Upper lobe of left lung (tissue), 6 donors: Measurements from ENCODE around the gene AMFR. TPM values are rescaled to one million over a fixed set of nuclear protein-coding genes. Genes with fewer than 3 reads are reported as not detected.

ENCODE experiments used
- ATAC-seq, 2 donors: fragments of 200-7000 bp; cut with Tn5 transposase; one replicate each; pipeline ENCODE4 v1.9.1; 2022; ENCODE audit warnings: mild to moderate bottlenecking in 2 of 2, moderate library complexity in 2 of 2; ENCODE audit not compliant: low FRiP score in 2 of 2
- DNase-seq, 2 donors: peaks; one replicate each; pipeline ENCODE4 v3.0.0-alpha.2; 2019 to 2020
- H3K27ac ChIP-seq, 4 donors: fragments of 200-600 bp; sonication (generic); one replicate each; pipeline ENCODE4 v1.5.1; 2016 to 2019
- H3K27me3 ChIP-seq, 4 donors: fragments of 200-600 bp; sonication (generic); one replicate each; pipeline ENCODE4 v1.5.1; 2017 to 2019
- H3K36me3 ChIP-seq, 4 donors: fragments of 200-600 bp; sonication (generic); one replicate each; pipeline ENCODE4 v1.5.1; 2016 to 2019
- H3K4me1 ChIP-seq, 4 donors: fragments of 200-600 bp; sonication (generic); one replicate each; pipeline ENCODE4 v1.5.1; 2018 to 2019
- H3K4me3 ChIP-seq, 4 donors: fragments of 200-600 bp; sonication (generic); one replicate each; pipeline ENCODE4 v1.5.1; 2017 to 2019; ENCODE audit warnings: mild to moderate bottlenecking in 2 of 4, moderate library complexity in 1 of 4
- H3K9me3 ChIP-seq, 4 donors: fragments of 200-600 bp; sonication (generic); one replicate each; pipeline ENCODE4 v1.5.1; 2018 to 2019
- CTCF ChIP-seq, 6 experiments: fragments of 450-650 bp in 4 of 6; fragments of 200-600 bp in 2 of 6; sonication (generic) in 2 of 6; IDR thresholded peaks; one replicate each; pipeline ENCODE4 v1.5.1; 2016 to 2019; ENCODE audit warnings: antibody characterized with exemption in 6 of 6
- EP300 ChIP-seq, 4 donors: sonication (generic); formaldehyde crosslinking; IDR thresholded peaks; one replicate each; pipeline ENCODE4 v1.5.1; 2017; ENCODE audit warnings: antibody characterized with exemption in 4 of 4, control low read depth in 2 of 4
- POLR2A ChIP-seq, 4 donors: fragments of 450-650 bp; IDR thresholded peaks; one replicate each; pipeline ENCODE4 v1.5.1; 2016 to 2017; ENCODE audit warnings: antibody characterized with exemption in 4 of 4, mild to moderate bottlenecking in 2 of 4
- POLR2AphosphoS5 ChIP-seq, 2 donors: sonication (generic); formaldehyde crosslinking; IDR thresholded peaks; one replicate each; pipeline ENCODE4 v1.5.1; 2017; ENCODE audit warnings: antibody characterized with exemption in 2 of 2
- WGBS, 2 donors: methylation state at CpG; one replicate each; pipeline ENCODE4 v1.1.5; 2017 to 2018; 5-methylcytosine and 5-hydroxymethylcytosine counted together
- total RNA-seq, 6 donors: library from RNA; depleted of rRNA in 4 of 6; stranded (reverse); fragments of >200 nt in 4 of 6; gene quantifications; one replicate each; pipeline versions ENCODE4 v1.1.0 to v1.2.1, GENCODE V29; 2016 to 2021
- donor health status: DM: no; HTN: no; CAD: no; lungs with moderate emphysema.
- donor health status: DM: no; HTN: yes; CAD: no; lungs with severe emphysema.

Gene AMFR
- total RNA-seq, 6 donors from 2014 or later = 67.1 to 344 (median 98.0) TPM

- Histone ChIP-seq H3K4me1 (peaks cover 5 to 9% (median 6%) of the 10 kb centered on the region in 4 donors), H3K36me3 (no peaks in the 10 kb centered on the region), H3K27ac (no peak overlapping the region), H3K27me3 (no peaks in the 10 kb centered on the region), H3K9me3 (no peaks in the 10 kb centered on the region), H3K4me3 (peak overlapping the region in 3 of 4 donors; percentile 12 to 27 (median 15))
- peak; percentile 80 to 90 for DNase-seq
- 13 to 20% methylated on average over 3 to 26 of the region's 28 CpGs for WGBS, 2 donors
- peak; percentile 94 to 97 for ATAC-seq
- TF ChIP-seq POLR2A (IDR thresholded peaks at IDR 0.05) = no peak
- TF ChIP-seq CTCF (IDR thresholded peaks at IDR 0.05) = peak; percentile 91 to 97 (median 94)
- no peak for TF ChIP-seq POLR2AphosphoS5 (IDR thresholded peaks at IDR 0.05)
These were observed 107.1 kb downstream of the AMFR start for GRCh38 chr16:56317998-56318826.

DNA sequence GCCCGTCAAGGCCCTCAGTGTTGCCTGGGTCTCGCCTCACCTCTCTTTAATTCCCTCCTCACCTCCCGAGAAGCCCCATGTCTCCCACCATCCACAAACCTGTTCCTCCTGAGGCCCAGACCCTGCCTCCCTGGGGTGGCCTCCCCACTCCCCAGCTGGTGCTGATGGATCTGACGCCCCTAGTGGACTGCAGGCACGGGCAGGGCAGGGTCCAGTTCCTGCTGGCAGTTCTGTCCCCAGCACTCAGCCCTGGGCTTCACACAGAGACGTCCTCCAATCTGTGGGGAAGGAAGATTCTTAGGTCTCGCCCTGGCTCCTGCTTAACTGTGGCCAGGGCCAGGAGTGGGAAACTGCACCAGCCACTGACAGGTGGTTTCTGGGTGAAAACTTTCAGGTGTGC, 108.8 kb downstream of the AMFR start:
- H3K9me3 ChIP-seq = no peaks in the 10 kb centered on the region
- no peak overlapping the region for H3K4me3 ChIP-seq
- no peaks in the 10 kb centered on the region for H3K36me3 ChIP-seq
- H3K4me1 ChIP-seq = peaks cover 5 to 9% (median 6%) of the 10 kb centered on the region in 4 donors
- ATAC-seq = no peak
- no peak overlapping the region for H3K27ac ChIP-seq
- TF ChIP-seq POLR2AphosphoS5 (IDR thresholded peaks at IDR 0.05) = no peak
- no peak for TF ChIP-seq CTCF (IDR thresholded peaks at IDR 0.05)
- TF ChIP-seq EP300 (IDR thresholded peaks at IDR 0.05) = no peak
- no peak for TF ChIP-seq POLR2A (IDR thresholded peaks at IDR 0.05)
- DNase-seq = no peak
- WGBS, 2 donors = 98 to 100% methylated on average over 3 to 7 of the region's 7 CpGs
- no peaks in the 10 kb centered on the region for H3K27me3 ChIP-seq

- TF ChIP-seq CTCF (IDR thresholded peaks at IDR 0.05) (no peak), POLR2A (IDR thresholded peaks at IDR 0.05) (no peak), POLR2AphosphoS5 (IDR thresholded peaks at IDR 0.05) (no peak), EP300 (IDR thresholded peaks at IDR 0.05) (no peak)
- no peaks in the 10 kb centered on the region for H3K36me3 ChIP-seq
- peaks cover 5 to 9% (median 6%) of the 10 kb centered on the region in 4 donors for H3K4me1 ChIP-seq
- H3K4me3 ChIP-seq = no peak overlapping the region
- H3K27ac ChIP-seq = no peak overlapping the region
- 86 to 100% methylated on average over 5 to 7 of the region's 7 CpGs for whole genome bisulfite sequencing, 2 donors
- no peaks in the 10 kb centered on the region for H3K27me3 ChIP-seq
- ATAC-seq = no peak
- DNase-seq = no peak
- no peaks in the 10 kb centered on the region for H3K9me3 ChIP-seq
These were observed 109.4 kb downstream of the AMFR start for GRCh38 chr16:56315955-56316354.

- no peak for DNase-seq
- TF ChIP-seq EP300 (IDR thresholded peaks at IDR 0.05) = no peak
- TF ChIP-seq POLR2A (IDR thresholded peaks at IDR 0.05) = no peak
- no peak for TF ChIP-seq CTCF (IDR thresholded peaks at IDR 0.05)
- TF ChIP-seq POLR2AphosphoS5 (IDR thresholded peaks at IDR 0.05) = no peak
- no peak overlapping the region for H3K4me3 ChIP-seq
- no peaks in the 10 kb centered on the region for H3K9me3 ChIP-seq
- ATAC-seq = no peak
- H3K27me3 ChIP-seq = no peaks in the 10 kb centered on the region
- peaks cover 5 to 9% (median 6%) of the 10 kb centered on the region in 4 donors for H3K4me1 ChIP-seq
- H3K27ac ChIP-seq = no peak overlapping the region
- 77 to 86% methylated on average over 18 of the region's 18 CpGs for WGBS, 2 donors
- H3K36me3 ChIP-seq = no peaks in the 10 kb centered on the region
These were observed 111.0 kb downstream of the AMFR start for GRCh38 chr16:56314244-56314850.
